ENCODE measurements around the gene CCPG1.
A peak's percentile ranks its signal among the peaks of the same experiment; 100 is the strongest.

Gene CCPG1

DNA sequence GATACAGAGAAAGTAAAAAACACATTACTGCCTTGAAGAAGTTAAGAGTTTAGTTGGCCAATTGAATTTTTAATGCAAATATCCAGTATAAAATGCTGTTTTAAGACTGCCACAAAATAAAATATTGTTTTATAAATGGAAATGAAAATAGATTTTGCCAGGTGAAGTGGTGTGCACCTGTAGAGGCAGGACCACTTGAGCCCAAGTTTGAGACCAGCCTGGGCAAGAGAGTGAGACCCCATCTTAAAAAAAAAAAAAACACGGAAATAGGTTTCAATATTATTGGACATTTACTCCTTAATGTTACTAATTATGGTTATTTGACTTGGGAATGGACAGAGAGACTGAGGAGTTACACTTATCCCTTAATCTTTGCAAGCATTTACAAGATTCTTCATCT is 87.2 kb downstream of the CCPG1 start:
- DNase-seq (ENCODE audit: low read depth, low spot score), result no peak
- no peak overlapping the region for H3K27ac ChIP-seq

DNA sequence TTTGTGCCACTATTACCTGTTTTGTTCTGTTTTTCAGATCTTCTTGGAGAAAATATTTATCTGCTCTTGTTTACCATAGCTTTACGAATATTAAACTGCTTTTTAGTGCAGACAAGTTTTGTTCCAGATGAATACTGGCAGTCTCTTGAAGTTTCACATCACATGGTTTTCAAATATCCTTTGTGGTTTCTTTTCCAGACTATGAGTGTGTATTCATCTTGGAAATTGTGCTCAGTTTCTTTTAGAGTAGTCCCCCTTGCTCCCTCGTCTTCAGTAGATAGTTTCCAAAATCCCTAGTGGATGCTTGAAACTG is 88.0 kb downstream of the CCPG1 start:
- DNase-seq (ENCODE audit: low read depth, low spot score), result no peak
- no peak overlapping the region for H3K27ac ChIP-seq

DNA sequence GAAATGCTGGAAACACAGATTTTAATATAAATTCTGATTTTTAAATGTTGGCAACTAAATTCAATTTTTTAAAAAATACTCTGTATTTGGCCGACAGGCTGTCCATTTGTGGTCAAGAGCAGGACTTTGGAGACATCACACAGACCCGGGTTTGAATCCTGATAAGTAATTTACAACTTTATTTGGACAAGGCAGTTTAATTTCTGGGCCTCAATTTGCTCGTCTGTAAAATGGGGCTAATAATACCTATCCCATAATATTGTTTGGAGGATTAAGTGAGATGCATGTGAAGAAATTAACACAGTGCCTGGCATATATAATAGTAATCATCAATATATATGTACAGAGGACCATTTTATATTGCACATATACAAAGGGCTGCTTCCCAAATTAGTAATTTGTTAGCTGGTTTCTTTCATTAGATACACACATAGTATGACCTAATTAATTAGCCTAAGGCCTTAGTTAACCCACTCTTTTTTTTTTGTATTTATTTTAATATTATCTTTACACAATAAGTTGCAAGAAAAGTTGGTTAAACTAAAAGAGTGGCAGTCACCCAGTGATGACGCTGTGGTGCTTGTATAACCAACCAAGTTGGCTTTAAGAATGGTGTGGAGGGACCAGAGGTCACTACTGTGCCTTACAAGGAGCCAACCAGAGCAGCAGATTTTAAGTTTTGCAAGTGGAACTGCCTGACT is 88.5 kb downstream of the CCPG1 start:
- DNase-seq (ENCODE audit: low read depth, low spot score), result no peak
- H3K27ac ChIP-seq, result peak overlapping the region; percentile 69

DNA sequence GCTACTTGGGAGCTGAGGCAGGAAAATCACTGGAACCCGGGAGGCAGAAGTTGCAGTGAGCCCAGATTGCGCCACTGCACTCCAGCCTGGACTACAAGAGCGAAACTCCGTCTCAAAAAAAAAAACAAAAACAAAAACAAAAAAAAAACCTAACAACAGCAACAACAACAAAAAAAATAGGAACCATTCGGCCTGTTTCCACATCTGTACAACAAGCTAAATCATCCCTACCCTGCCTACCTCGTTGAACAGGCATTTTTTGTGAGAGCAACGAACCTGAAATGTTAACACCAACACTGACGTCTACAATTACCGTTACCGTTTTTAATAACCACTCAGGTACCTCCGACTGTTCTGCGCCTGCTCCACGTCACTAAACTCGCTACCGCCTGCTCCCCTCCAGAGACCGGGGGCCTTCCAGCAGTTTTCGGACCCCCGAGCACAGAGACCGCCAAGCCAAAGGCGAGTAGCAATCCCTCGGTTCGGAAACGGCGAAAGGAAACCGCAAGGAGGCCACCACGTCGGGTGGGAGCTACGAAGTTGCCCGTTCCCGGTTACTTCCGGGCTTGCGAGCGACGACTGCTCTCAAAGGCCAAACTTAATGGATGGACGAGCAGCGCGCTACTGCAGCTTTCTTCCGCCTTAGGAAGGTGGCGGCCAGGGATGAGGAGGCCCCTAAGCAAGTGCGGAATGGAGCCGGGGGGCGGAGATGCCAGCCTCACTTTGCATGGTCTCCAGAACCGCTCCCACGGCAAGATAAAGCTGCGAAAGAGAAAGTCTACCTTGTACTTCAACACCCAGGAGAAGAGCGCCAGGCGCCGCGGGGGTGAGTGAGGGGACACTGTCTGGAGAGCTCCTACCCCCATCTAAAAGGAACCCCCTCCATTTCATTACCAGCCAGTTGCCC is 89.3 kb downstream of the CCPG1 start, which contains the start of the genes PIGB and PIGBOS1:
Gene PIGB (plus strand): TSS at position 635 of the 907 bp plus-strand sequence. CDS start 29 bp downstream, at position 664.
Gene PIGBOS1 (minus strand): TSS at position 536 of the 907 bp plus-strand sequence. CDS start 1,331 bp downstream, outside the sequence.
- peak; percentile 33 for DNase-seq (ENCODE audit: low read depth, low spot score)
- peak within 1 kb of the TSS; percentile 69 for H3K27ac ChIP-seq

Measured in epithelial cell of prostate (primary cell).